Measurements from ENCODE around the gene NME7. TPM values are rescaled to one million over a fixed set of nuclear protein-coding genes. Genes with fewer than 3 reads are reported as not detected.

The NME7 gene
- total RNA-seq, 1 experiment from 2014 or later, result 21.8 TPM

- Histone ChIP-seq H3K9me3 (ENCODE audit: control insufficient read depth in 1 of 2, insufficient read depth in 1 of 2, low read depth in 1 of 2, low read length in 2 of 2) (no peaks in the 10 kb centered on the region), H3K9me2 (ENCODE audit: insufficient read depth) (no peaks in the 10 kb centered on the region), H2AFZ (ENCODE audit: low read depth, low read length, poor library complexity, severe bottlenecking) (no peak overlapping the region), H3K4me3 (replicated peaks in 1 of 2; ENCODE audit: low read depth in 1 of 2, low read length in 2 of 2) (no peak overlapping the region), H3K4me1 (ENCODE audit: control insufficient read depth in 1 of 2, insufficient read depth in 2 of 2, low read length in 2 of 2) (no peaks in the 10 kb centered on the region), H3K4me2 (ENCODE audit: low read length) (no peak overlapping the region), H4K20me1 (ENCODE audit: insufficient read depth) (no peaks in the 10 kb centered on the region), H3K9ac (ENCODE audit: low read length) (no peak overlapping the region), H3K36me3 (ENCODE audit: control insufficient read depth in 1 of 2, insufficient read depth in 2 of 2, low read length in 2 of 2) (no peaks in the 10 kb centered on the region), H3K27me3 (ENCODE audit: insufficient read depth, low read length) (no peaks in the 10 kb centered on the region), H3K27ac (ENCODE audit: low read depth, low read length) (no peak overlapping the region), H3K79me2 (ENCODE audit: insufficient read depth, low read length) (no peaks in the 10 kb centered on the region)
- ChIA-PET RAD21 (ENCODE audit: low non-redundant PET in 1 of 2, low total read pairs in 2 of 2, uncharacterized antibody in 2 of 2, unreplicated experiment in 2 of 2) (no interaction called here), CTCF (no interaction called here), POLR2A (no interaction called here)
- no peak for DNase-seq (ENCODE audit: low read depth, low spot score)
- TF ChIP-seq SRF (IDR thresholded peaks at IDR 0.05; ENCODE audit: low read depth), result no peak
- no peak for TF ChIP-seq REST (IDR thresholded peaks at IDR 0.05; ENCODE audit: low read depth)
- no peak for TF ChIP-seq JUND (IDR thresholded peaks at IDR 0.05)
- TF ChIP-seq ZNF274 (IDR thresholded peaks at IDR 0.05; ENCODE audit: low read depth, low read length), result no peak
- intact Hi-C loops (cut with micrococcal nuclease), result no loop called here
- no TSS peak for BruUV-seq (replicated peaks)
- no peak for ATAC-seq
These were observed 61.6 kb downstream of the NME7 start for GRCh38 chr1:169305948-169306347.

DNA sequence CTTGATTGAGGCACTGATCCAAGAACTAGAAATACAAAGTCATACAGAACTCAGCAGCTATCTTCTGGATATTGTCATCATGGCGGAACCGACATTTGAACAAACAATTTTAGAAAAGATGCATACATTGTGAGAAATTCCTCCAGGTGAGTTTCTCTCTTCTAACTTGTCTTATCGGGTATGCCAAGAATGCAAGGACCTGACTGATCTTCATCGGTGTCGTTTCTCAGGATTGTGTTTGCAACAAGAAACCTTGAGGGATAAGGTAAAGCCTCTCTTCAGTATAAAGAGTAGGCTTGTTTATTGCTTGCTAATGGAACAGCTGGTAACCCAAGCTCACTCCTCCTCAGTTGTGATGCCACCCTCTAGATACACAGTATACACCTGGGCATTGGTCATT is 62.2 kb downstream of the NME7 start:
- Histone ChIP-seq H4K20me1 (ENCODE audit: insufficient read depth) (no peaks in the 10 kb centered on the region), H3K79me2 (ENCODE audit: insufficient read depth, low read length) (no peaks in the 10 kb centered on the region), H3K4me3 (replicated peaks in 1 of 2; ENCODE audit: low read depth in 1 of 2, low read length in 2 of 2) (no peak overlapping the region), H3K4me1 (ENCODE audit: control insufficient read depth in 1 of 2, insufficient read depth in 2 of 2, low read length in 2 of 2) (no peaks in the 10 kb centered on the region), H3K27ac (ENCODE audit: low read depth, low read length) (no peak overlapping the region), H3K9me2 (ENCODE audit: insufficient read depth) (no peaks in the 10 kb centered on the region), H3K4me2 (ENCODE audit: low read length) (no peak overlapping the region), H3K9me3 (ENCODE audit: control insufficient read depth in 1 of 2, insufficient read depth in 1 of 2, low read depth in 1 of 2, low read length in 2 of 2) (no peaks in the 10 kb centered on the region), H3K9ac (ENCODE audit: low read length) (no peak overlapping the region), H2AFZ (ENCODE audit: low read depth, low read length, poor library complexity, severe bottlenecking) (no peak overlapping the region), H3K36me3 (ENCODE audit: control insufficient read depth in 1 of 2, insufficient read depth in 2 of 2, low read length in 2 of 2) (no peaks in the 10 kb centered on the region), H3K27me3 (ENCODE audit: insufficient read depth, low read length) (no peaks in the 10 kb centered on the region)
- intact Hi-C loops (cut with micrococcal nuclease), result no loop called here
- no peak for DNase-seq (ENCODE audit: low read depth, low spot score)
- CTCF ChIA-PET, result no interaction called here
- no peak for ATAC-seq
- POLR2A ChIA-PET, result no interaction called here
- RAD21 ChIA-PET (ENCODE audit: low non-redundant PET in 1 of 2, low total read pairs in 2 of 2, uncharacterized antibody in 2 of 2, unreplicated experiment in 2 of 2), result no interaction called here
- BruUV-seq (replicated peaks), result no TSS peak
- no peak for TF ChIP-seq REST (IDR thresholded peaks at IDR 0.05; ENCODE audit: low read depth)
- TF ChIP-seq RAD21 (IDR thresholded peaks at IDR 0.05; ENCODE audit: low read depth), result no peak
- no peak for TF ChIP-seq CTCF (IDR thresholded peaks at IDR 0.05 in 2 of 3, conservative IDR thresholded peaks at IDR 0.05 in 1 of 3; ENCODE audit: borderline replicate concordance in 1 of 3, insufficient read depth in 1 of 3, low read depth in 2 of 3, low read length in 2 of 3)
- no peak for TF ChIP-seq FOSL1 (IDR thresholded peaks at IDR 0.05; ENCODE audit: low read depth)
- TF ChIP-seq SIN3A (IDR thresholded peaks at IDR 0.05; ENCODE audit: low read depth), result no peak
- TF ChIP-seq SRF (IDR thresholded peaks at IDR 0.05; ENCODE audit: low read depth), result no peak
- no peak for TF ChIP-seq YY1 (IDR thresholded peaks at IDR 0.05; ENCODE audit: extremely low read depth, insufficient replicate concordance, low read depth, low read length)
- no peak for TF ChIP-seq SP1 (IDR thresholded peaks at IDR 0.05; ENCODE audit: low read depth)
- no peak for TF ChIP-seq ELF1 (IDR thresholded peaks at IDR 0.05; ENCODE audit: borderline replicate concordance, low read depth)
- no peak for TF ChIP-seq POLR2AphosphoS5 (IDR thresholded peaks at IDR 0.05; ENCODE audit: low read depth, low read length)
